DOHH2 (cell line): Measurements from ENCODE around the gene FAM32A.

Source experiments
- CTCF ChIP-seq: fragments of 200-600 bp; sonication (generic); IDR thresholded peaks from one replicate; pipeline ENCODE4 v1.5.1; 2014; ENCODE audit warnings: antibody characterized with exemption, mild to moderate bottlenecking, low read depth, low read length; ENCODE audit not compliant: poor library complexity, severe bottlenecking
- EZH2phosphoT487 ChIP-seq: fragments of 200-600 bp; sonication (generic); IDR thresholded peaks from 2 replicates; pipeline ENCODE4 v1.6.1; 2017; ENCODE audit warnings: borderline replicate concordance, mild to moderate bottlenecking, antibody characterized with exemption, low read length, moderate library complexity, mixed read lengths

DNA sequence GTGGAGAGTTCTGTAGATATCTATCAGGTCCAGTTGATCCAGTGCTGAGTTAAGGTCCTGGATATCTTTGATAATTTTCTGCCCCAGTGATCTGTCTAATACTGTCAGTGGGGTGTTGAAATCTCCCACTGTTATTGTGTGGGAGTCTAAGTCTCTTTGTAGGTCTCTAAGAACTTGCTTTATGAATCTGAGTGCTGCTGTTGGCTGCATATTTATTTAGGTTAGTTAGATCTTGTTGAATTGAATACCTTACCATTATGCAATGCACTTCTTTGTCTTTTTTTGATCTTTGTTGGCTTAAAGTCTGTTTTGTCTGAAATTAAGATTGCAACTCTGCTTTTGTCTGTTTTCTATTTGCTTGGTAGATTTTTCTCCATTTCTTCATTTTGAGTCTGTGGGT lies 27.9 kb downstream of the FAM32A start:
- TF ChIP-seq CTCF (no peak), EZH2phosphoT487 (no peak)
